Measurements from ENCODE around the gene ARL4A.

The ARL4A gene

GRCh38 chr7:12727455-12728191, 40.2 kb downstream of the ARL4A start:
- H3K79me2 ChIP-seq (ENCODE audit: control insufficient read depth, insufficient read depth, low read length, unreplicated experiment): no peaks in the 10 kb centered on the region
- peak overlapping the region; percentile 21; the same call in 1 of the 2 replicates for H3K27ac ChIP-seq (ENCODE audit: low read depth, low read length)
- H3K36me3 ChIP-seq (ENCODE audit: insufficient read depth, low read length): no peaks in the 10 kb centered on the region
- peaks cover 19% of the 10 kb centered on the region for H3K4me1 ChIP-seq (ENCODE audit: control insufficient read depth, insufficient read depth, low read length, unreplicated experiment)
- H3K4me3 ChIP-seq (ENCODE audit: low read depth, low read length): no peak overlapping the region
- no peak overlapping the region for H2AFZ ChIP-seq (ENCODE audit: low read length, unreplicated experiment)
- no peaks in the 10 kb centered on the region for H3K27me3 ChIP-seq (ENCODE audit: insufficient read depth, low read length)

- H3K4me3 ChIP-seq (ENCODE audit: low read depth, low read length): no peak overlapping the region
- H3K27me3 ChIP-seq (ENCODE audit: insufficient read depth, low read length): no peaks in the 10 kb centered on the region
- H3K79me2 ChIP-seq (ENCODE audit: control insufficient read depth, insufficient read depth, low read length, unreplicated experiment): no peaks in the 10 kb centered on the region
- H2AFZ ChIP-seq (ENCODE audit: low read length, unreplicated experiment): no peak overlapping the region
- no peak overlapping the region for H3K27ac ChIP-seq (ENCODE audit: low read depth, low read length)
- H3K36me3 ChIP-seq (ENCODE audit: insufficient read depth, low read length): no peaks in the 10 kb centered on the region
- H3K4me1 ChIP-seq (ENCODE audit: control insufficient read depth, insufficient read depth, low read length, unreplicated experiment): peaks cover 19% of the 10 kb centered on the region
Observed at GRCh38 chr7:12728192-12728538, 40.7 kb downstream of the ARL4A start.

GRCh38 chr7:12729112-12729511, 41.7 kb downstream of the ARL4A start:
- Histone ChIP-seq H2AFZ (ENCODE audit: low read length, unreplicated experiment) (peak overlapping the region; percentile 22), H3K4me1 (ENCODE audit: control insufficient read depth, insufficient read depth, low read length, unreplicated experiment) (peaks cover 19% of the 10 kb centered on the region), H3K36me3 (ENCODE audit: insufficient read depth, low read length) (no peaks in the 10 kb centered on the region), H3K27me3 (ENCODE audit: insufficient read depth, low read length) (no peaks in the 10 kb centered on the region), H3K79me2 (ENCODE audit: control insufficient read depth, insufficient read depth, low read length, unreplicated experiment) (no peaks in the 10 kb centered on the region), H3K4me3 (ENCODE audit: low read depth, low read length) (0 out of 2 replicates have a peak overlapping the region, but pooled peaks have one; percentile 30), H3K27ac (ENCODE audit: low read depth, low read length) (no peak overlapping the region)

- Histone ChIP-seq H3K4me3 (ENCODE audit: low read depth, low read length) (no peak overlapping the region), H3K79me2 (ENCODE audit: control insufficient read depth, insufficient read depth, low read length, unreplicated experiment) (no peaks in the 10 kb centered on the region), H3K27ac (ENCODE audit: low read depth, low read length) (no peak overlapping the region), H3K27me3 (ENCODE audit: insufficient read depth, low read length) (no peaks in the 10 kb centered on the region), H2AFZ (ENCODE audit: low read length, unreplicated experiment) (no peak overlapping the region), H3K36me3 (ENCODE audit: insufficient read depth, low read length) (no peaks in the 10 kb centered on the region), H3K4me1 (ENCODE audit: control insufficient read depth, insufficient read depth, low read length, unreplicated experiment) (peaks cover 19% of the 10 kb centered on the region)
Observed at GRCh38 chr7:12730523-12730922, 43.1 kb downstream of the ARL4A start.

GRCh38 chr7:12731214-12731656, 43.8 kb downstream of the ARL4A start:
- peaks cover 19% of the 10 kb centered on the region for H3K4me1 ChIP-seq (ENCODE audit: control insufficient read depth, insufficient read depth, low read length, unreplicated experiment)
- H3K27me3 ChIP-seq (ENCODE audit: insufficient read depth, low read length): no peaks in the 10 kb centered on the region
- H3K36me3 ChIP-seq (ENCODE audit: insufficient read depth, low read length): no peaks in the 10 kb centered on the region
- H2AFZ ChIP-seq (ENCODE audit: low read length, unreplicated experiment): no peak overlapping the region
- no peak overlapping the region for H3K4me3 ChIP-seq (ENCODE audit: low read depth, low read length)
- no peak overlapping the region for H3K27ac ChIP-seq (ENCODE audit: low read depth, low read length)
- H3K79me2 ChIP-seq (ENCODE audit: control insufficient read depth, insufficient read depth, low read length, unreplicated experiment): no peaks in the 10 kb centered on the region

- Histone ChIP-seq H3K27me3 (ENCODE audit: insufficient read depth, low read length) (no peaks in the 10 kb centered on the region), H3K36me3 (ENCODE audit: insufficient read depth, low read length) (no peaks in the 10 kb centered on the region), H3K79me2 (ENCODE audit: control insufficient read depth, insufficient read depth, low read length, unreplicated experiment) (no peaks in the 10 kb centered on the region), H2AFZ (ENCODE audit: low read length, unreplicated experiment) (no peak overlapping the region), H3K4me1 (ENCODE audit: control insufficient read depth, insufficient read depth, low read length, unreplicated experiment) (peaks cover 19% of the 10 kb centered on the region), H3K27ac (ENCODE audit: low read depth, low read length) (no peak overlapping the region), H3K4me3 (ENCODE audit: low read depth, low read length) (no peak overlapping the region)
Observed at GRCh38 chr7:12731775-12732174, 44.3 kb downstream of the ARL4A start.

GRCh38 chr7:12732428-12732827, 45.0 kb downstream of the ARL4A start:
- H3K4me1 ChIP-seq (ENCODE audit: control insufficient read depth, insufficient read depth, low read length, unreplicated experiment): peaks cover 19% of the 10 kb centered on the region
- no peak overlapping the region for H3K27ac ChIP-seq (ENCODE audit: low read depth, low read length)
- no peak overlapping the region for H2AFZ ChIP-seq (ENCODE audit: low read length, unreplicated experiment)
- H3K27me3 ChIP-seq (ENCODE audit: insufficient read depth, low read length): no peaks in the 10 kb centered on the region
- no peaks in the 10 kb centered on the region for H3K79me2 ChIP-seq (ENCODE audit: control insufficient read depth, insufficient read depth, low read length, unreplicated experiment)
- no peaks in the 10 kb centered on the region for H3K36me3 ChIP-seq (ENCODE audit: insufficient read depth, low read length)
- no peak overlapping the region for H3K4me3 ChIP-seq (ENCODE audit: low read depth, low read length)

GRCh38 chr7:12735923-12736322, 48.5 kb downstream of the ARL4A start:
- Histone ChIP-seq H3K4me3 (ENCODE audit: low read depth, low read length) (no peak overlapping the region), H3K27ac (ENCODE audit: low read depth, low read length) (no peak overlapping the region), H3K27me3 (ENCODE audit: insufficient read depth, low read length) (no peaks in the 10 kb centered on the region), H3K4me1 (ENCODE audit: control insufficient read depth, insufficient read depth, low read length, unreplicated experiment) (peaks cover 6% of the 10 kb centered on the region), H2AFZ (ENCODE audit: low read length, unreplicated experiment) (no peak overlapping the region), H3K79me2 (ENCODE audit: control insufficient read depth, insufficient read depth, low read length, unreplicated experiment) (no peaks in the 10 kb centered on the region), H3K36me3 (ENCODE audit: insufficient read depth, low read length) (no peaks in the 10 kb centered on the region)

GRCh38 chr7:12737373-12737772, 49.9 kb downstream of the ARL4A start:
- Histone ChIP-seq H3K36me3 (ENCODE audit: insufficient read depth, low read length) (no peaks in the 10 kb centered on the region), H3K27ac (ENCODE audit: low read depth, low read length) (no peak overlapping the region), H3K4me1 (ENCODE audit: control insufficient read depth, insufficient read depth, low read length, unreplicated experiment) (peaks cover 3% of the 10 kb centered on the region), H3K79me2 (ENCODE audit: control insufficient read depth, insufficient read depth, low read length, unreplicated experiment) (no peaks in the 10 kb centered on the region), H3K4me3 (ENCODE audit: low read depth, low read length) (no peak overlapping the region), H3K27me3 (ENCODE audit: insufficient read depth, low read length) (no peaks in the 10 kb centered on the region), H2AFZ (ENCODE audit: low read length, unreplicated experiment) (no peak overlapping the region)

- Histone ChIP-seq H3K27me3 (ENCODE audit: insufficient read depth, low read length) (no peaks in the 10 kb centered on the region), H3K36me3 (ENCODE audit: insufficient read depth, low read length) (no peaks in the 10 kb centered on the region), H3K79me2 (ENCODE audit: control insufficient read depth, insufficient read depth, low read length, unreplicated experiment) (no peaks in the 10 kb centered on the region), H3K4me3 (ENCODE audit: low read depth, low read length) (no peak overlapping the region), H3K27ac (ENCODE audit: low read depth, low read length) (no peak overlapping the region), H2AFZ (ENCODE audit: low read length, unreplicated experiment) (no peak overlapping the region), H3K4me1 (ENCODE audit: control insufficient read depth, insufficient read depth, low read length, unreplicated experiment) (peaks cover 3% of the 10 kb centered on the region)
Observed at GRCh38 chr7:12737836-12738235, 50.4 kb downstream of the ARL4A start.

GRCh38 chr7:12738665-12739064, 51.2 kb downstream of the ARL4A start:
- H3K4me1 ChIP-seq (ENCODE audit: control insufficient read depth, insufficient read depth, low read length, unreplicated experiment): peaks cover 3% of the 10 kb centered on the region
- no peak overlapping the region for H3K4me3 ChIP-seq (ENCODE audit: low read depth, low read length)
- H3K27me3 ChIP-seq (ENCODE audit: insufficient read depth, low read length): no peaks in the 10 kb centered on the region
- no peaks in the 10 kb centered on the region for H3K79me2 ChIP-seq (ENCODE audit: control insufficient read depth, insufficient read depth, low read length, unreplicated experiment)
- H2AFZ ChIP-seq (ENCODE audit: low read length, unreplicated experiment): no peak overlapping the region
- no peak overlapping the region for H3K27ac ChIP-seq (ENCODE audit: low read depth, low read length)
- no peaks in the 10 kb centered on the region for H3K36me3 ChIP-seq (ENCODE audit: insufficient read depth, low read length)

Measured in ACC112 (cell line).